ENCODE results near the gene RNF145. TPM values are rescaled to one million over a fixed set of nuclear protein-coding genes. Genes with fewer than 3 reads are reported as not detected.

The RNF145 gene
- total and polyA plus RNA-seq, 2 donors (not counting 1 experiment from before 2014, with no cell fraction given) = 24.5 to 57.2 TPM

- Histone ChIP-seq H3K79me2 (ENCODE audit: control insufficient read depth, insufficient read depth, low read length) (peaks cover 13% of the 10 kb centered on the region), H4K20me1 (ENCODE audit: control insufficient read depth, insufficient read depth, low read length, poor library complexity, severe bottlenecking) (no peaks in the 10 kb centered on the region), H3K9ac (ENCODE audit: low read length) (no peak overlapping the region), H2AFZ (ENCODE audit: insufficient read depth, low read depth, low read length, poor library complexity, severe bottlenecking) (no peak overlapping the region), H3K4me1 (ENCODE audit: control insufficient read depth in 2 of 2, insufficient read depth in 2 of 2, low read length in 2 of 2) (peaks cover 16 to 19% of the 10 kb centered on the region in 2 donors), H3K27ac (ENCODE audit: low read length in 2 of 2) (no peak overlapping the region), H3K27me3 (replicated peaks in 1 of 4; ENCODE audit: control extremely low read depth in 1 of 4, control insufficient read depth in 3 of 4, insufficient read depth in 4 of 4, low read length in 3 of 4) (no peaks in the 10 kb centered on the region), H3K4me2 (replicated peaks; ENCODE audit: low read depth, low read length, poor library complexity, severe bottlenecking) (no peak overlapping the region), H3K36me3 (replicated peaks in 1 of 2; ENCODE audit: control extremely low read depth in 1 of 2, control insufficient read depth in 1 of 2, extremely low read depth in 1 of 2, insufficient read depth in 2 of 2, low read length in 1 of 2) (no peaks in the 10 kb centered on the region), H3K9me3 (ENCODE audit: control extremely low read depth in 1 of 3, control insufficient read depth in 2 of 3, insufficient read depth in 1 of 3, low read length in 2 of 3) (no peaks in the 10 kb centered on the region), H3K4me3 (ENCODE audit: control extremely low read depth in 1 of 5, extremely low read depth in 1 of 5, insufficient read depth in 1 of 5, low read depth in 2 of 5, low read length in 4 of 5) (no peak overlapping the region)
- DNase-seq (no peak), ATAC-seq (ENCODE audit: low read depth) (no peak)
- TF ChIP-seq CTCF (IDR thresholded peaks at IDR 0.05) (no peak), EZH2 (IDR thresholded peaks at IDR 0.05; ENCODE audit: borderline replicate concordance, insufficient read depth, low read depth, low read length, poor library complexity, severe bottlenecking) (no peak)
- 80% methylated on average over 2 of the region's 7 CpGs for WGBS (ENCODE audit: insufficient coverage)
- H3K27ac Mint-ChIP-seq = peak overlapping the region; percentile 1
- CTCF ChIA-PET = no interaction called here
- no peaks in the 10 kb centered on the region for H3K9me3 Mint-ChIP-seq (ENCODE audit: insufficient read depth)
- POLR2A ChIA-PET = interaction anchor here (0.7 kb wide), 1 partner anchor 118 kb away, joined by 5 read pairs; no protein-coding TSS in a partner anchor
- no peaks in the 10 kb centered on the region for H3K27me3 Mint-ChIP-seq
- peaks cover 22% of the 10 kb centered on the region for H3K4me1 Mint-ChIP-seq
- intact Hi-C loops (cut with micrococcal nuclease) = no loop called here
- no peak overlapping the region for H3K4me3 Mint-ChIP-seq
Measured at GRCh38 chr5:159212657-159213462, 3.5 kb upstream of the RNF145 start.

- Histone ChIP-seq H3K9ac (ENCODE audit: low read length) (no peak overlapping the region), H3K4me3 (ENCODE audit: control extremely low read depth in 1 of 5, extremely low read depth in 1 of 5, insufficient read depth in 1 of 5, low read depth in 2 of 5, low read length in 4 of 5) (no peak overlapping the region), H3K9me3 (ENCODE audit: control extremely low read depth in 1 of 3, control insufficient read depth in 2 of 3, insufficient read depth in 1 of 3, low read length in 2 of 3) (no peaks in the 10 kb centered on the region), H2AFZ (ENCODE audit: insufficient read depth, low read depth, low read length, poor library complexity, severe bottlenecking) (peak overlapping the region; percentile 11), H3K36me3 (replicated peaks in 1 of 2; ENCODE audit: control extremely low read depth in 1 of 2, control insufficient read depth in 1 of 2, extremely low read depth in 1 of 2, insufficient read depth in 2 of 2, low read length in 1 of 2) (no peaks in the 10 kb centered on the region), H3K4me2 (replicated peaks; ENCODE audit: low read depth, low read length, poor library complexity, severe bottlenecking) (peak overlapping the region; percentile 25), H4K20me1 (ENCODE audit: control insufficient read depth, insufficient read depth, low read length, poor library complexity, severe bottlenecking) (peaks cover under 1% of the 10 kb centered on the region), H3K79me2 (ENCODE audit: control insufficient read depth, insufficient read depth, low read length) (peaks cover 24% of the 10 kb centered on the region), H3K4me1 (ENCODE audit: control insufficient read depth in 2 of 2, insufficient read depth in 2 of 2, low read length in 2 of 2) (peaks cover 23 to 25% of the 10 kb centered on the region in 2 donors), H3K27me3 (replicated peaks in 1 of 4; ENCODE audit: control extremely low read depth in 1 of 4, control insufficient read depth in 3 of 4, insufficient read depth in 4 of 4, low read length in 3 of 4) (no peaks in the 10 kb centered on the region), H3K27ac (ENCODE audit: low read length in 2 of 2) (no peak overlapping the region)
- peak; percentile 23 for DNase-seq
- TF ChIP-seq EZH2 (IDR thresholded peaks at IDR 0.05; ENCODE audit: borderline replicate concordance, insufficient read depth, low read depth, low read length, poor library complexity, severe bottlenecking) = no peak
- no peak for TF ChIP-seq CTCF (IDR thresholded peaks at IDR 0.05)
- intact Hi-C loops (cut with micrococcal nuclease) = no loop called here
- ATAC-seq (ENCODE audit: low read depth) = no peak
- Mint-ChIP-seq H3K27ac (no peak overlapping the region), H3K4me1 (peaks cover 32% of the 10 kb centered on the region), H3K9me3 (ENCODE audit: insufficient read depth) (no peaks in the 10 kb centered on the region), H3K4me3 (no peak overlapping the region), H3K27me3 (no peaks in the 10 kb centered on the region)
- WGBS (ENCODE audit: insufficient coverage) = 18% methylated on average over 4 of the region's 4 CpGs
- POLR2A ChIA-PET = interaction anchor here (0.6 kb wide), 2 partner anchors 50 to 128 kb away, joined by 3 to 4 read pairs; no protein-coding TSS in a partner anchor
- CTCF ChIA-PET = interaction anchor here (1.3 kb wide), 1 partner anchor 13 kb away, joined by 4 read pairs; no protein-coding TSS in a partner anchor
Measured at GRCh38 chr5:159211729-159212174, 2.4 kb upstream of the RNF145 start.
